NOMO-1 (cell line): ENCODE measurements around the gene CHL1.

ENCODE experiments used
- DNase-seq, 2 experiments: peaks; one replicate each; lab custom pipeline; 2025; ENCODE audit not compliant: unreplicated experiment in 2 of 2; lab: John Stamatoyannopoulos, UW

CHL1 gene

GRCh38 chr3:196311-197148 is at the start of gene CHL1:
Gene CHL1 (plus strand): TSS chr3:196763. CDS start chr3:319777, 123,014 bp downstream.
- DNase-seq: no peak

GRCh38 chr3:151614-152189 is 44.9 kb upstream of the CHL1 start:
- DNase-seq: no peak

- no peak for DNase-seq
These were observed 36.6 kb upstream of the CHL1 start for GRCh38 chr3:159974-160373.

GRCh38 chr3:166071-166470 is 30.5 kb upstream of the CHL1 start:
- no peak for DNase-seq

GRCh38 chr3:166799-167198 is 29.8 kb upstream of the CHL1 start:
- no peak for DNase-seq

GRCh38 chr3:173886-174285 is 22.7 kb upstream of the CHL1 start:
- no peak for DNase-seq

- DNase-seq: no peak
These were observed 11.6 kb upstream of the CHL1 start for GRCh38 chr3:184976-185375.

- DNase-seq: no peak
These were observed 4.2 kb upstream of the CHL1 start for GRCh38 chr3:192215-192929.

GRCh38 chr3:194001-194400 is 2.6 kb upstream of the CHL1 start:
- no peak for DNase-seq

- no peak for DNase-seq
These were observed 2.1 kb upstream of the CHL1 start for GRCh38 chr3:194421-194820.

GRCh38 chr3:195666-196065 is 897 bp upstream of the CHL1 start:
- DNase-seq: no peak

GRCh38 chr3:197149-197827 is 725 bp downstream of the CHL1 start:
- DNase-seq: no peak

- no peak for DNase-seq
These were observed 1.4 kb downstream of the CHL1 start for GRCh38 chr3:197828-198491.

- no peak for DNase-seq
These were observed 3.3 kb downstream of the CHL1 start for GRCh38 chr3:199835-200234.

- no peak for DNase-seq
These were observed 4.3 kb downstream of the CHL1 start for GRCh38 chr3:200758-201325.

- DNase-seq: no peak
These were observed 7.5 kb downstream of the CHL1 start for GRCh38 chr3:204102-204501.

- no peak for DNase-seq
These were observed 11.4 kb downstream of the CHL1 start for GRCh38 chr3:207973-208372.

- DNase-seq: no peak
These were observed 14.1 kb downstream of the CHL1 start for GRCh38 chr3:210669-211068.

- DNase-seq: no peak
These were observed 15.9 kb downstream of the CHL1 start for GRCh38 chr3:212432-212831.

- no peak for DNase-seq
These were observed 20.7 kb downstream of the CHL1 start for GRCh38 chr3:217099-217813.
